HG02981 (cell line): Measurements from ENCODE around the gene ADRB2.

ENCODE experiments used
- ATAC-seq: cut with Tn5 transposase; IDR thresholded peaks from one replicate; pipeline ENCODE4 v1.9.1; 2021; ENCODE audit warnings: mild to moderate bottlenecking, moderate library complexity; ENCODE audit not compliant: unreplicated experiment

ADRB2 gene

DNA sequence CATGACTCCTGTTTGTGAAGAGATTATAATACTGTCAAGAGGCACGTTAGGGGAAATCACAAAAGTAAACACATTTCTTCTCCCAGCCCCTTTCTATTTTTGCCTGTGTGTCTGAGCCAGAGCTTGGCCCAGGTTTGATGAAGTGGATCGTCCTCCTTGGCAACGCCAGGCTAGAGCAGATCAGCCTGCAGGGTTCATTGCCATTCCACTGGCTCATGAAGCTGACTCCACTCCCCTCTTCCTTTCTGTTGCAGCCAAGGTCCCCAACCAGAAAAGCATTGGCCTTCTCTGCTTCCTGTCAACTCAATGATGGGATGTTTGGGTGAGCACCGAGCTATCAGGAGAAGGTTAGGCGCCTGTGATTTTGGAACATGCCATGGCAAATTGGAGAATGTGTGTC, 3.3 kb downstream of the ADRB2 start:
- ATAC-seq: no peak

DNA sequence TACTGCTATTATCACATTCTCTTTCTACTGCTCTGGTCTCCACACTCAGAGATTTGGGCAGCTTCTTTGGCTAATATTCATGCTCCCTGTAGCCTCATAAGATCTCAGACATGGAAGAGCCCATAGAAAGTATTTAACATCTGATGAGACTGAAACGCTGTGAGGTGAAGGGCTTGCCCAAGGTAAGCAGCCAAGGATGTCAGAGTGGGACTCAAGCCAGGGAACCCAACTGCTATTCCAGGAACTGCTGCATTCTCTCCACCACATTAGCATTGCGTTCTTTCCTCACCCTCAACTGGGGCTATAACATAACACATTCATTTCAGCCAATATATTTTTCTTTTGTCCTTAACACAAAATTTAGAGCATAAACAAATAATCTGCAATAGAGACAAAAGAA, 3.8 kb downstream of the ADRB2 start:
- no peak for ATAC-seq

DNA sequence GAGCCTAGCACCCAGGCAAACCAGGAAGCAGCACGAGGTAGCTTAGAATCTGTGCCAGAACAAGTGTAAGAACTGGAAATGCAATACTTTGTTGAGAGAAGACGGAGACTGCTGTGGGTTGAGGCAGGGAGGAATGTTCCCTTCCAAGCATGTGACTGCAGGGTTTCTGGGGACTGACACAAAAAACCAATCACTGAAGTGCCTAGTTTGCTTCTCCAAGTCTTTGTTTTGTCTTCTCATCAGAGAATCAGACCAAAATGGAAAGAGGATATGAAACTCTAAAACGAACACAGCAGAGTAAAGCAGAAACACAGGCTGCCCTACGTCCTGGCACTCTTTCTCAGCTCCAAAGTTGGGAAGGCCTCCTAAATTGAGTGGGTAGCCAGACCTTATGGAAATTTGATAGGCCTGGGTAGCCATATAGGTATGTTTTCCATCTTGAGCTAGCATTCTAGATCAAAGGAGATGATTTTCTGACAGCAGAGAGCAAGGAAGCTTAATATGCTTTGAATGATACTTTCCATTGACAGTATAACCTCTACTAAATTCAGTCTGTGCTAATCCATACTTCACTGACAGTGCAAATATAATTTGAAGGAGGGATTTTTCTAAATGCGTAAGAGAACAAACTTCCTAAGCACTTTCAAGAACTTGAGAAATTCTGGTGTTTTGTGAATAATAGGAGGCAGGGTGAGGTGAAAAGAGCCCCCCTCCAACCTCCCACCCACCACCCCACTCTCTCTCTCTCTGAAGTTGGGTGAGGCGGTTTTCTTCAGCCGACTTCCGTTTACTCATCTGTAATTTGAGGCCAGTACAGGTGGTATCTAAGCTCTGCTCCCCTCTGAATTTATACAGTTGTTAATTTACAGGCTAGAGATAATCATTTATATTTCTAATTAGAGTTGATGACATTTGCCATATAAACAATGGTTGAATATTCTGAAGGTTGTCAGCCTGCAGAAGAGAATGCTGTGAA, 5.5 kb downstream of the ADRB2 start:
- ATAC-seq: peak; percentile 88

DNA sequence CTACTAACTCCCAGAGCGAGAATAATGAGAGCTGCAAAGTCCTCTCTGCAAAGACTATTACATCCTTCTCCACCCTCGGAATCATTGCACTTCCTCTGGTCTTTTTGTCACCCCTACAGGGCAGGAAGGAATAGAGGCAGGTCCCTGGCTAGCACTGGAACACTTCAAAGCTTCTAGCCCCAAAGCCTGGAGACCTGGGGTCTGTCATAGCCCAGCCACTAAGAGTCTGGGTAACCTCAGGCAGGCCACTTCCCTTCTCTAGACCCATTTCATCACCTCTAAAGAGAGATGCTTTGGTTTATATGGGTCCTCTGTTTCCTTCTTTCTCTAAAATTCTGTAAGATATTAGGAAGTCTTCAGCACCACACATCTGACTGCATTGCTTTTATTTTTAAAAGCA, 6.7 kb downstream of the ADRB2 start:
- ATAC-seq: no peak

DNA sequence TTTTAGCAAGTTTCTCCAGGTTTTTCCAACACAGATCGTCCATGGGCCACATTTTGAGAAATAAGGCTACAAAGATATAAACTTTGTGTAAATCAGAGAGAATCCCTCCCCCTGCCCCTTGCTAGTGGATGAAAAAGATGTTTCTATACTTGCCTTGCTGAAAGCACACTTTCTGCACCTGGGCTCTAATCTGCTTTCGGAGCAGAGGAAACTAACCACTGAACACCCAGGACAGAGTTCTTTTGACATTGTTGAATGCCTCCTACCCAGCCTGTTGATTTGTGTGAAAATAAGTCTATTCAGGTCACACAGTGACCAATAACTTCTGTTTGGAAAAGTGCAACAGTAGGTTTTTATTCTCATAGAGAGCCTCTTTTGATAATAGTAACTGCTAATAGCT, 7.5 kb downstream of the ADRB2 start:
- no peak for ATAC-seq

DNA sequence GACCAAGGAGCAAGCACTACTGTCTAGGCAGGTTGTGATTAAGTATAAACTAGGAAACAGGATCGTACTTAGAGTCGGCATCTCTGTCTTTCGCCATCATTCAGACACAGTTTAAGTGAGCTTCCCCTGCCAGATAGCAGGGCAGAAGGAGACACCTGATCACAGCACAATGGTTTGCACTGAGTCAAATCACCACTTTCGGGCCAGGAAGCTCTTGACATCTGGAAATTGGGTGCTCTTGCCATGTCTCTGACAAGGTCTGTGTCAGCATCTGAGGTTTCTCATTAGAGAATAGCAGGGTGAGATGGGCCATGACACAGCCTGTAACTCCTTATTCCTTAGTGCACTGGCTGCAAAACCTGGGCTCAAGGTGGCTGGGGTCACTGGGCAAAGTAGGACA, 8.3 kb downstream of the ADRB2 start:
- ATAC-seq: no peak

DNA sequence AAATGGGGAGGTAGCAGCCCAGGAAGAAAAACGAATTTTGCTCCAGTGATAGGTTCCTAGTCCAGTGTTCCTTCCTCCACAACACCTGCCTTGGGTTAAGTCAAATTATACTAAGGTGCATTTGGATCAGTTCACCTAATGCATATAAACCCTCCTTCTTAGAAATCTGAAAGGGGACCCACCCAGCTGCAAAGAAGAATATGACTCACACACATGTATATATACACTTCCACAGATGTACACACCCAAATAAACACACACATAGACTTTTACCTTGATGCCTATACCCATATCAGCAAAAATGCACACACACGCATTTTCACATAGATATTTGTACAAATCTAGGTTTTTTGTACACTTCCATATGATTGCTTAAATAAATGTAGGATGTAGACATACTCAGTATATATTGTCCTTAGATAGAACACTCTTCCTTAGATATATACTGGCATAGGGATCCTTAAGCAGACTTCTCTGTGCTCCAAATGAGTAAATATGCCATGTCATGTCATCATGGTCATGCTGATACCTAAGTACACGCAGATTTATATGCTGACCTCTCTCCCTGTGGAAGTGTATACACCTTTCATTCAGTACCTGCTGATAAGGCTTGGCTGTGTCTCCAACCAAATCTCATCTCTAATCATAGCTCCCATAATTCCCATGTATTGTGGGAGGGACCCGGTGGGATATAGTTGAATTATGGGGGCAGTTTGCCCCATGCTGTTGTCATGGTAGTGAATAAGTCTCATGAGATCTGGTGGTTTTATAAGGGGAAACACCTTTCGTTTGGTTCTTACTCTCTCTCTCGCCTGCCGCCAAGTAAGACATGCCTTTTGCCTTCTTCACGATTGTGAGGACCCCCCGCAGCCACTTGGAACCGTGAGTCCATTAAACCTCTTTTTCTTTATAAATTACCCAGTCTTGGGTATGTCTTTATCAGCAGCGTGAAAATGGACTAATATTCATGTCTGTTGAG, 10.2 kb downstream of the ADRB2 start:
- no peak for ATAC-seq

DNA sequence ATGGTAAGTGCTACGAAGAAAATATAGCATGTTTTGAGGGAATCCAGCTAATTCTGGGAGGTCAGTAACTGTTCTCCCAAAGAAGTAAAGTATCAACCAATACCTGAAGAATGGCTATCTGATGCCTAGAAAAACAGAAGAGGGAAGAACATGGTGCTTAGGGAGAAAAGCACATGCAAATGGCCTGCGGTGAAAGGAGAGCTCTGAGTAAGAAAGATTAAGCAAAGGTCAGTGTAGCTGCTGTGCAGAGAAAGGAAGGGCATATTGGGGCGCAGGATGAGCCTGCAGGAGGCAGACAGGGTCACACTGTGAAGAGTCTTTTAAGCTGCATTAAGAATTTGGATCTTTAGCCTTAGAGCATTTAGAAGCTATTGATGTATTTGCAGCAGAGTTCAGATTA, 11.0 kb downstream of the ADRB2 start:
- ATAC-seq: no peak

DNA sequence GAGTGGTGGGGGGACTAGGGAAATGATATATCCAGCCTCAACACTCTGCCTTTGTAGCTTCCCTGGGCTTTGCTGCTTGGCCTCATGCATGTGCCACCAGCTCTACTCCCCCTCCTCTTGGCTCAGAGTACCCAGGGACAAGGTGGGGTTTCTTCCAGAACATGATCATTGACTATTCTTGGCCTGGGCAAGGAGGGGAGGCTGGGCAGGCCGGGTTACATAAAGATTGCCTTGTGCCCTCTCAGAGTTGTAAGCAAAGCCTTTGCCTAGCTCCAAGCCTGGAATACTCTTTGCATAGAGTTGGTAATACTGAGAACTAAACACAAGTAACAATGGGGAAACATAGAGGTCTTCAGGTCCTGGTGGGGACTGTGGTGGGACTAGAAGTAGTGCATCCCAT, 11.9 kb downstream of the ADRB2 start:
- ATAC-seq: no peak

DNA sequence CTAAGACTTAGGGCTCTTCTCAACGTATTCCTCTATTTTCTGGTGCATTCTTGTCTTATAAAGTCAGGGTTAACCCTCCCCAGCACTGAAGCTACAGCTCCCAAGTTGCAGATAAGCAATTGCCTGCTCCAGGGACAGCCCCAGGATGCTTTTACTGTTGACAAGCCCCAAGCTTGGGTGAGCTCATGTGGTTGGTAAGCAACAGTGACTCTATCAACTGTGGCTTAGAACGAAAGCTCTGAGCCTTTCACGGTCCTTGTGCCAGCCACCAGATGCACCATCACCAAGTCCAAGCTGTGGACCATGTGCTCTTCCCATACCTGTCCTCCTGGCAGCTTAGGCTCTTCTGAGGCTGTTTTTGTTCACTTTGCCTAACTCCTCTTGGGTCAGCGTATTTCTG, 13.5 kb downstream of the ADRB2 start:
- ATAC-seq: peak; percentile 65

DNA sequence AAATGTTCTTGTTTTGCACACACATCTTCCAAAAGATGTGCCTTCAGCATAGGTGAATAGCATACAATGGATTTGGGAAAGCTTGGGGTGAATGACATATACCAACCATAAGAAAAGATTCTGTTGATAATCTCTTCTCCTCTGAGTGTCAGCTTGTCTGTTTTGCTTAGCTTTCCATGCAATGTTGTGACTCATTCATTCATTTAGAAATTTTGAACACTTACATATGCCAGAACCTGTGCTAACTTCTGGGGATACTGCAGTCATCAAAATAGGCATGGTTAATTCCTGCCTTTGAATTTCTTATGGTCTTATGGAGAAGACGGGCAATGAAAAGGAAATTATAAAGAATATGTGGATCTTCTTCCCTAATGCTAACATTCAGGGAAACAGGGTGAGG, 14.1 kb downstream of the ADRB2 start:
- ATAC-seq: no peak

DNA sequence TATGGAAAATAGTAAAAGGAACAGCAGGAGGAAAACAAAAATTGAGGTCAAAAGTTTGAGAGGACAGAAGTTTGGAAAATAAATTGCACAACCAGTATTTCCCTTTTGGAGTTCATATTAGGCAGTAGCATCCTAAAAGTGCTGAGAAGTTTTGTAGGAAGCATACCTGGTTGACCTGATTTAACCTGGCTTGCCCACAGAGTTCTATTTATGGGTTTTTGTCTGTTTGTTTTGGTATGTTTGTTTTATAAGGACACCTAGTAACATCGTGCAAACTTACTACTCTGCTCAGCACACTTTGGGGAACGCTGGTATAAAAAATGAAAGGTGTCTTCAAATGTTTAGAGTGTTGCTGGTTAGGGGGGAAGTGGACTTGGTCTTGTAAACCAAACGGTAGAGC, 15.1 kb downstream of the ADRB2 start:
- no peak for ATAC-seq

DNA sequence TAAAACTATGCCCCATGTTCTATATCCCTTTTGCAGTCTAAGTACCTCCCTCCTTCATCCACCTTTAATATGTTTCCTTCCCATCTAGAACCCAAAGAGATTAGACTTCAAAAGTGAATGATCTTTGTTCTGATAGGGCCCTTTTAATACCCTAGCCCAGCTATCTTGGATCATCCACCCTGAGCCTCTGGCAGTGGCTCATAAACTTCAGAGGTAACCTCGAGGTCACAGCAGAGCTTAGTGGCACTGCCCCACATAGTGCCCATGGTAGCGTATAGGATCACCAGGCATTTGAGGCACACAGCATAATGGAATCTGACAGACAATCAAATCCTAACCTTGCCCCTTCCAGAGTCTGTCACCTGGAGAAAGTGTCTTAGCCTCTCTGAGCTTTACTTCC, 15.8 kb downstream of the ADRB2 start:
- ATAC-seq: no peak

DNA sequence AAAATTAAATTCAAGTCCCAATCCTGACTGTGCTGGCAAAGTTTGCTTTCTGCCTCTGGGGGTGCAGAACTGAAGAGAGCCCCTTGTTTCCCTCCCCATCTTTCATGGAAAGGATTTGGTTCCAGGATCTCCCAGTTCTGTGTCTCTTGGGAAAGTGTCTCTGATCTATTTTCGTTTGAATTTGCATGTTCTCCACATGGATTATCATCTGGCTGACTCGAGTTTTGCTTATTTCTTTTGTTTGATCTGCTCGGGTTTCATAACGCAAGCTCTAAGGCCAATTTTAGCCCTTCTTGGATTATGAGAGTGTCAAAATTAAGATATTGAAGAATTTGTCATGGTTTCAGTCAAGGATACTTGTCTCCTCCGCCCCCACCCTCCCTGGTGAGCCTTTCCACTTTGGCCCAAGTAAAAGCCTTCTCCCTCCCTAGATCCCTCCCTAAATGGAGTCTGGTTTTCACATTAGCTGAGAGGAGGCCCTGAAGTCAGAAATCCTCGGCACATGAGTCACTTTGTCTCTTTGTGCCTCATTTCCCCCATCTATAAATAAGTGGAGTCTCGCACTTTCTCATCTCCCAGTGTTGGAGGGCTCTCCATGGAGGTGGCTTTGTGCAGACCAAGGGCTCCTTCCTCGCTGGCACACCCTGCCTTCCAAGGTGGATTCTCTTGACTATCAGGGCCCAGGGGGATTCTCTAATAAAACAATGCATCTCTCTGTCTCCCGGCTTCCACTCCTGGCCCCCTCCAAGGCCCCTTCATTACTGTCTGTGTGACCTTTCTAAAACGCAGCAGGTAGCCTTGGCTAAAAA, 17.3 kb downstream of the ADRB2 start:
- ATAC-seq: no peak

DNA sequence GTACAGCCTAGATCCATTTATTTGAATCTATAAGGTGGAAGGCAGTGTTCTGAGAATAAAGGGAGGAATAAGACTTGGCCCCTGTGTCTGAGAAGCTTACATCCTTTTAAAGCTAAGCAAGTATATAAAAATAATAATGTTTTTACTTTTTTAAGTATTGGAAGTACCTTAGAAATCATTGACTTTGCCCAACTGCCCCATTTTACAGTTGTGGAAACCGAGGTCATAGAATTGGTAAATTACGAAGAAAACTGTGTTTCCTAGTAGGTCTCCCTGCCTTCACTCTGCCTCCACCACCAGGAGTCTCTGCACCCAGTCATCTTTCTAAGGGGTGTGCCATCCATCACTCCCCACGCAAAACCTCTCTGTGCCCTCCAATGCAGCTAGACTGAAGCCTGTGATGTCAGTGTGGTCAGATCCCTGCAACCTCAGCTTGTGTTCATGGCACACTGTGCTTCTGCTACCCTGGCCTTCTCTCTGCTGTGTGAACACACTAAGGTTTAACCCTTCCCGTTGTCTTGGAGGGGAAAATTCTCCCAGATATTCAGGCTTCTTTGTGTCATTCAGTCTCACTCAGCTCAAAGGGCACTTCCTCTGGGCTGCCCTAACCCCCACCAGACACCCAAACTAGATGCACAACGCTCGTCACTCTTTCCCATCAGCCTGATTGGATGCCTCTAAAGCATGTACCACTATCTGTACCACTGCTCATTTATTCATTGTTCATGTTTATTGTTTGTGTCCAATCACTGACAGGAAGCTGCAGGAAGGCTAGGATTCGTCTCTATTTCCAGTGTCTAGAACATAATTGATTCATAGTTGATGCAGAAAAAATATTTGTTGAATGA, 18.2 kb downstream of the ADRB2 start:
- no peak for ATAC-seq

DNA sequence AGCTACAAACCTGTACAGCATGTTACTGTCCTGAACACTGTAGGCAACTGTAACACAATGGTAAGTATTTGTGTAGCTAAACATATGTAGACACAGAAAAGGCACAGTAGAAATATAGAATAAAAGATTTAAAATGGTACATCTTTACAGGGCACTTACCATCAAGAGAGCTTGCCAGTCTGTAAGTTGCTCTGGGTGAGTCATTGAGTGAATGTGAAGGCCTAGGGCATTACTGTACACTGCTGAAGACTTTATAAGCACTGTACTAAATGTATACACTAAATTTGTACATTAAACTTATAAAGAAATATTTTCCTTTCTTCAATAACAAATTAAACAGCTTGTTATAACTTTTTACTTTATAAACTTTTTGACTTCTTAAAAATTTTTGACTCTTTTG, 20.5 kb downstream of the ADRB2 start:
- ATAC-seq: no peak

DNA sequence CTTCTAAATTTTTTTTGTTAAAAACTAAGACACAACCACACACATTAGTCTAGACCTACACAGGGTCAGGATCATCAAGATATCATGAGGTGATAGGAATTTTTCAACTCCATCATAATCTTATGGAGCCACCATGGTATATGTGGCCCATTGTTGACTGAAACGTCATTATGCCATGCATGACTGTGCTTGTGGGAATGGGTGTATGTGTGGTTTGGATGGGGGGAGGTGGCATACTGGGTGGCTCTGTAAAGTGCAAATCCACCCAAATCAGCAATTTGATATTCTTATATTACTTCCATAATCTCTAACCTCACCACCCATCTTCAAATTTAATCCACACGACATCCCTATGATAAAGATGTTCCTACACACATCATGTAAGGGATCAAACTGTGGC, 21.0 kb downstream of the ADRB2 start:
- ATAC-seq: no peak

DNA sequence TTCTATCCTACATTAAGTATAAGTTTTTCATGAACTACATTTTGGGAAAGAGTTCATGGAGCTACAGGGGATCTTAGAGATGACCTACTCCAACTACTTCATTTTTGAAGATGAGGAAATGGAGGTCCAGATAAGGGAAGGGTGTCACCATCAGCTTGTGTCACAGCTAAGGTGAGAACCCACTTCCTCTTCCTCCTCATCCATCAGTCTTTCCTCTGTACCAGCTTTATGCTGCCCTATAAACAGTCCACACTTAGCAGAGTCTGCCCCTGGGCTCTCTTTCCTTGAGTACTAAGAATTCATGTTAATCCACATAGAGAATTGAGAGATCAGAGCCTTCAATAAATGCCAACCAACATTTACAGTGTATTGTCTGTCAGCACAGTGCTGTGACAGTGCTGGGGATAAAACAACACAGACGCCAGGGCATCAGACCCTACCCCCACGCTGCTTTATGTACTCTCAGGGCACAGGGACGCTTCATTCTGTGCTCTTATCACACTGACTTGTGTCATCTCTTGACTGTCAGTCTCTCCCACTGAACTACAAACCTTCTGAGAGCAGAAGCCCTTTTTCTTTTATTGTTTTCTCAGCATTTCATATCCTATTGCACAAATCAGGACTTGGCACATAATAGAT, 22.1 kb downstream of the ADRB2 start:
- no peak for ATAC-seq

DNA sequence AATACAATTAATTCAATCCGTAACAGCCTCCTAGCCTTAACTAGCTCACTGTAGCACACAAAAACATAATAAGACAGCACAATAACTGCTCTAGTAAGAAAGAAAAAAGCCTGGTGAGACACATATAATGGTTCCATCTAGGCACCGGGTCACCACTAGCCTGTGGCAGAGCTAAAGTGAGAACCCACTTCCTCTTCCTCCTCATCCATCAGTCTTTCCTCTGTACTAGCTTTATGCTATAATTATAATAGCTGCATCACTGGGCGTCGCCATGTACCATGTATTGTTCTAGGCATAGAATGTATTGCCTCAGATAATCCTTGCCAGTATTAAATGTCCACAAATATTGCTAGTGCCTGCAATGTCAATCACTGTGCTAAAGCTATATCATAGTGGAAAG, 23.1 kb downstream of the ADRB2 start:
- no peak for ATAC-seq

DNA sequence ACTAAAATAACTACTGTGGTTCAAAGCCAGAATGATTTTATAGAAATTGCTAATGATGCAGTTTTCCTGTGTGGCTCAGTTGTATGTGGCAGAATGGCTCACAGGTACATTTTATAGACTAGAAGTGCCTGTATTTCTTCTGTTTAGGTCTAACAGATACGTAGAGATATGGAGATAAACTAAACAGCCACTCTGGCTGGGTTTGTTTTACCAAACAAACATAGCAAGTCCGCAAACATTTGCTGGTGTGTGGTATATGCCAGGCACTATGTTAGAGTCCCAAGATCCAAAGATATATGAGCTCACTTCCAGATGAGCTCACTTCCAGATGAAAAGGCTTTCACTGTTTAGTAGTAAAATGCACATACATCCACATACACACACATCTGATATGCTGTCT, 24.4 kb downstream of the ADRB2 start:
- no peak for ATAC-seq
